GM19035 (cell line): Measurements from ENCODE around the gene PLA2G4A.

Source experiments
- ATAC-seq: cut with Tn5 transposase; IDR thresholded peaks from one replicate; pipeline ENCODE4 v1.9.1; 2021; ENCODE audit not compliant: unreplicated experiment

The PLA2G4A gene

GRCh38 chr1:186828611-186829454 is at the start of gene PLA2G4A:
PLA2G4A (plus strand) TSS chr1:186828949; CDS start chr1:186854355, 25,406 bp downstream.
- ATAC-seq: peak; percentile 80

GRCh38 chr1:186780076-186780475 is 48.7 kb upstream of the PLA2G4A start:
- ATAC-seq: no peak

- ATAC-seq: no peak
These were observed 47.0 kb upstream of the PLA2G4A start for GRCh38 chr1:186781730-186782129.

- no peak for ATAC-seq
These were observed 46.0 kb upstream of the PLA2G4A start for GRCh38 chr1:186782791-186783190.

GRCh38 chr1:186783193-186783592 is 45.6 kb upstream of the PLA2G4A start:
- no peak for ATAC-seq

GRCh38 chr1:186785503-186785902 is 43.2 kb upstream of the PLA2G4A start:
- no peak for ATAC-seq

GRCh38 chr1:186790101-186790500 is 38.6 kb upstream of the PLA2G4A start:
- no peak for ATAC-seq

GRCh38 chr1:186792870-186793581 is 35.7 kb upstream of the PLA2G4A start:
- no peak for ATAC-seq

- no peak for ATAC-seq
These were observed 35.2 kb upstream of the PLA2G4A start for GRCh38 chr1:186793582-186793927.

- no peak for ATAC-seq
These were observed 29.6 kb upstream of the PLA2G4A start for GRCh38 chr1:186798960-186799688.

GRCh38 chr1:186799689-186800054 is 29.1 kb upstream of the PLA2G4A start:
- ATAC-seq: peak; percentile 97

- no peak for ATAC-seq
These were observed 26.4 kb upstream of the PLA2G4A start for GRCh38 chr1:186802388-186802787.

- no peak for ATAC-seq
These were observed 24.1 kb upstream of the PLA2G4A start for GRCh38 chr1:186804679-186805078.

- peak; percentile 71 for ATAC-seq
These were observed 22.3 kb upstream of the PLA2G4A start for GRCh38 chr1:186806477-186806876.

- no peak for ATAC-seq
These were observed 21.6 kb upstream of the PLA2G4A start for GRCh38 chr1:186807163-186807562.

GRCh38 chr1:186811892-186812291 is 16.9 kb upstream of the PLA2G4A start:
- ATAC-seq: no peak

GRCh38 chr1:186812570-186812969 is 16.2 kb upstream of the PLA2G4A start:
- ATAC-seq: no peak

- ATAC-seq: no peak
These were observed 15.3 kb upstream of the PLA2G4A start for GRCh38 chr1:186813420-186813819.

- ATAC-seq: peak; percentile 57
These were observed 9.6 kb upstream of the PLA2G4A start for GRCh38 chr1:186819126-186819525.

GRCh38 chr1:186819563-186819962 is 9.2 kb upstream of the PLA2G4A start:
- no peak for ATAC-seq

- no peak for ATAC-seq
These were observed 1.2 kb downstream of the PLA2G4A start for GRCh38 chr1:186829686-186830587.
